22Rv1 (cell line): ENCODE measurements around the gene NOS3.

Experiments used
- ZFX ChIP-seq: fragments of 450-650 bp; IDR thresholded peaks from 2 replicates; pipeline ENCODE4 v1.6.1; 2017; ENCODE audit warnings: antibody characterized with exemption, borderline replicate concordance
- TF ChIP-seq, protein P1 (sequence below): fragments of 450-650 bp; IDR thresholded peaks from 2 replicates; pipeline ENCODE4 v1.5.1; 2017; ENCODE audit warnings: mild to moderate bottlenecking

DNA sequence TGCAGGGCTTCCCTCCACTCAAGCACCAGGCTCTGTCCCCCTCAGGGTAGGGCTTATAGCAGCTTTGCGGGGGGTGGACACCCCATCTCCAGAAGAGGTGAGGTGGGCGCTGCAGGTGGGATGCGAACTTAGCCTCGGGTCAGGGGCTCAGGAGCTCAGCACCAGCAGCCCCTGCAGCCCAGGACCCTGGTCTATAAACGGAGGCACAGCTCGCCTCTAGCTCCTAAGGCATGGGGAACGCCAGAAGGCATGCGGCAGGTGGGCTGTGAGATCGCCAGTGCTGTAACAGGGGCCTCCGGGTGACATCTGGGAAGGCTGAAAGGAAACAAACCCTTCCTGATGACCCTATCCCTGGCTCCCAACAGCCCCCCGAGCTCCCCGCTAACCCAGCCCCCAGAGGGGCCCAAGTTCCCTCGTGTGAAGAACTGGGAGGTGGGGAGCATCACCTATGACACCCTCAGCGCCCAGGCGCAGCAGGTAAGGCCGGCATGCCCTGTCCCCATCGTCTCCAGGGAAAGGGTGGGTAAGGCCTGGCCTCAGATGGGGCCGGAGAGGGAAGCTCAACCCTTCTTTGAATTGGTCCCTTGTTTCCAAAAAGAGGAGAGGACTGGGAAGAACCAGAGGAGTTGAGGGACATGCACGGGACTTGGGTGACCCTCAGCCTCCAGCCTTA lies 4.2 kb downstream of the NOS3 start:
- TF ChIP-seq, protein P1, sequence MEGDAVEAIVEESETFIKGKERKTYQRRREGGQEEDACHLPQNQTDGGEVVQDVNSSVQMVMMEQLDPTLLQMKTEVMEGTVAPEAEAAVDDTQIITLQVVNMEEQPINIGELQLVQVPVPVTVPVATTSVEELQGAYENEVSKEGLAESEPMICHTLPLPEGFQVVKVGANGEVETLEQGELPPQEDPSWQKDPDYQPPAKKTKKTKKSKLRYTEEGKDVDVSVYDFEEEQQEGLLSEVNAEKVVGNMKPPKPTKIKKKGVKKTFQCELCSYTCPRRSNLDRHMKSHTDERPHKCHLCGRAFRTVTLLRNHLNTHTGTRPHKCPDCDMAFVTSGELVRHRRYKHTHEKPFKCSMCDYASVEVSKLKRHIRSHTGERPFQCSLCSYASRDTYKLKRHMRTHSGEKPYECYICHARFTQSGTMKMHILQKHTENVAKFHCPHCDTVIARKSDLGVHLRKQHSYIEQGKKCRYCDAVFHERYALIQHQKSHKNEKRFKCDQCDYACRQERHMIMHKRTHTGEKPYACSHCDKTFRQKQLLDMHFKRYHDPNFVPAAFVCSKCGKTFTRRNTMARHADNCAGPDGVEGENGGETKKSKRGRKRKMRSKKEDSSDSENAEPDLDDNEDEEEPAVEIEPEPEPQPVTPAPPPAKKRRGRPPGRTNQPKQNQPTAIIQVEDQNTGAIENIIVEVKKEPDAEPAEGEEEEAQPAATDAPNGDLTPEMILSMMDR = no peak
- TF ChIP-seq ZFX = no peak
